ENCODE results near the gene MYADML2. TPM values are rescaled to one million over a fixed set of nuclear protein-coding genes. Genes with fewer than 3 reads are reported as not detected.
A peak's percentile ranks its signal among the peaks of the same experiment; 100 is the strongest.

The MYADML2 gene
- total RNA-seq, 2 donors from 2014 or later: not detected

GRCh38 chr17:81909966-81910839 lies 36.8 kb downstream of the MYADML2 start:
- TF ChIP-seq CTCF (conservative IDR thresholded peaks at IDR 0.05): no peak
- H3K9me3 ChIP-seq (ENCODE audit: control insufficient read depth, low read length): no peaks in the 10 kb centered on the region
- 48 to 52% methylated on average over 16 to 23 of the region's 23 CpGs for WGBS, 2 experiments (ENCODE audit: insufficient coverage in 1 of 2, insufficient read length in 1 of 2)
- H3K36me3 ChIP-seq (ENCODE audit: control insufficient read depth, insufficient read depth, low read length): peaks cover 68% of the 10 kb centered on the region
- peaks cover 28% of the 10 kb centered on the region for H3K36me3 Mint-ChIP-seq (ENCODE audit: low read depth)
- peak overlapping the region; percentile 95 for H3K27ac Mint-ChIP-seq
- no peaks in the 10 kb centered on the region for H3K27me3 ChIP-seq (ENCODE audit: control insufficient read depth, insufficient read depth, low read length, poor library complexity, severe bottlenecking)
- H3K4me1 Mint-ChIP-seq: peaks cover 4% of the 10 kb centered on the region
- H3K27ac ChIP-seq (ENCODE audit: low read depth, low read length): peak overlapping the region; percentile 16
- H3K4me3 ChIP-seq (ENCODE audit: low read length): peak overlapping the region; percentile 88
- H3K27me3 Mint-ChIP-seq (ENCODE audit: insufficient read depth): no peaks in the 10 kb centered on the region
- H3K4me3 Mint-ChIP-seq: peak overlapping the region; percentile 81
- peaks cover 8% of the 10 kb centered on the region for H3K4me1 ChIP-seq (ENCODE audit: control insufficient read depth, insufficient read depth, low read length)
- no peaks in the 10 kb centered on the region for H3K9me3 Mint-ChIP-seq
- DNase-seq: peak; percentile 80
- peak overlapping the region; percentile 43 for H3K9ac ChIP-seq (ENCODE audit: extremely low read depth, low read length, poor library complexity, severe bottlenecking)

GRCh38 chr17:81909231-81909630 lies 37.8 kb downstream of the MYADML2 start:
- Histone ChIP-seq H3K4me1 (ENCODE audit: control insufficient read depth, insufficient read depth, low read length) (peaks cover 8% of the 10 kb centered on the region), H3K36me3 (ENCODE audit: control insufficient read depth, insufficient read depth, low read length) (peaks cover 58% of the 10 kb centered on the region), H3K9me3 (ENCODE audit: control insufficient read depth, low read length) (no peaks in the 10 kb centered on the region), H3K9ac (ENCODE audit: extremely low read depth, low read length, poor library complexity, severe bottlenecking) (no peak overlapping the region), H3K4me3 (ENCODE audit: low read length) (no peak overlapping the region), H3K27me3 (ENCODE audit: control insufficient read depth, insufficient read depth, low read length, poor library complexity, severe bottlenecking) (no peaks in the 10 kb centered on the region), H3K27ac (ENCODE audit: low read depth, low read length) (no peak overlapping the region)
- Mint-ChIP-seq H3K36me3 (ENCODE audit: low read depth) (peaks cover 21% of the 10 kb centered on the region), H3K4me3 (no peak overlapping the region), H3K4me1 (peaks cover 4% of the 10 kb centered on the region), H3K9me3 (no peaks in the 10 kb centered on the region), H3K27me3 (ENCODE audit: insufficient read depth) (no peaks in the 10 kb centered on the region), H3K27ac (no peak overlapping the region)
- TF ChIP-seq CTCF (conservative IDR thresholded peaks at IDR 0.05): no peak
- DNase-seq: no peak
- 94 to 100% methylated on average over 8 to 12 of the region's 12 CpGs for WGBS, 2 experiments (ENCODE audit: insufficient coverage in 1 of 2, insufficient read length in 1 of 2)

- Mint-ChIP-seq H3K4me3 (no peak overlapping the region), H3K27ac (no peak overlapping the region), H3K27me3 (ENCODE audit: insufficient read depth) (no peaks in the 10 kb centered on the region), H3K36me3 (ENCODE audit: low read depth) (peaks cover 23% of the 10 kb centered on the region), H3K9me3 (no peaks in the 10 kb centered on the region), H3K4me1 (peaks cover 4% of the 10 kb centered on the region)
- H3K9me3 ChIP-seq (ENCODE audit: control insufficient read depth, low read length): no peaks in the 10 kb centered on the region
- no peak overlapping the region for H3K27ac ChIP-seq (ENCODE audit: low read depth, low read length)
- no peak for DNase-seq
- peaks cover 54% of the 10 kb centered on the region for H3K36me3 ChIP-seq (ENCODE audit: control insufficient read depth, insufficient read depth, low read length)
- H3K4me3 ChIP-seq (ENCODE audit: low read length): no peak overlapping the region
- no peak for TF ChIP-seq CTCF (conservative IDR thresholded peaks at IDR 0.05)
- 90 to 97% methylated on average over 9 to 11 of the region's 11 CpGs for WGBS, 2 experiments (ENCODE audit: insufficient coverage in 1 of 2, insufficient read length in 1 of 2)
- peaks cover 8% of the 10 kb centered on the region for H3K4me1 ChIP-seq (ENCODE audit: control insufficient read depth, insufficient read depth, low read length)
- no peak overlapping the region for H3K9ac ChIP-seq (ENCODE audit: extremely low read depth, low read length, poor library complexity, severe bottlenecking)
- H3K27me3 ChIP-seq (ENCODE audit: control insufficient read depth, insufficient read depth, low read length, poor library complexity, severe bottlenecking): no peaks in the 10 kb centered on the region
Observed at GRCh38 chr17:81908793-81909192, 38.2 kb downstream of the MYADML2 start.
